ENCODE results near the gene CD300LG. TPM values are rescaled to one million over a fixed set of nuclear protein-coding genes. Genes with fewer than 3 reads are reported as not detected.

The CD300LG gene
- total and polyA plus RNA-seq, 2 donors from 2014 or later: 1.2 to 3.1 TPM

GRCh38 chr17:43812396-43813265, 34.3 kb upstream of the CD300LG start:
- DNase-seq (no peak), FAIRE-seq (no peak)
- H3K36me3 ChIP-seq (ENCODE audit: control insufficient read depth in 2 of 3, insufficient read depth in 3 of 3, low read length in 3 of 3): no peaks in the 10 kb centered on the region
- H3K4me1 ChIP-seq (ENCODE audit: control insufficient read depth in 2 of 3, insufficient read depth in 2 of 3, low read depth in 1 of 3, low read length in 3 of 3): no peaks in the 10 kb centered on the region
- intact Hi-C loops (cut with DNase I): no loop called here
- H3K9me3 ChIP-seq (ENCODE audit: control insufficient read depth in 2 of 3, insufficient read depth in 1 of 3, low read length in 3 of 3): no peaks in the 10 kb centered on the region
- H3K9ac ChIP-seq (ENCODE audit: low read length in 3 of 3): no peak overlapping the region
- H3K27ac ChIP-seq (ENCODE audit: low read depth in 2 of 2, low read length in 2 of 2): no peak overlapping the region
- no peaks in the 10 kb centered on the region for H3K27me3 ChIP-seq (ENCODE audit: control insufficient read depth, insufficient read depth, low read length)
- no peak for TF ChIP-seq CTCF (IDR thresholded peaks at IDR 0.05; ENCODE audit: borderline replicate concordance, extremely low read depth, insufficient read depth)
- H3K4me3 ChIP-seq (ENCODE audit: low read length in 3 of 3): no peak overlapping the region

- FAIRE-seq: no peak
- Histone ChIP-seq H3K4me3 (ENCODE audit: low read length in 3 of 3) (no peak overlapping the region), H3K9ac (ENCODE audit: low read length in 3 of 3) (no peak overlapping the region), H3K27me3 (ENCODE audit: control insufficient read depth, insufficient read depth, low read length) (no peaks in the 10 kb centered on the region), H3K4me1 (ENCODE audit: control insufficient read depth in 2 of 3, insufficient read depth in 2 of 3, low read depth in 1 of 3, low read length in 3 of 3) (no peaks in the 10 kb centered on the region), H3K9me3 (ENCODE audit: control insufficient read depth in 2 of 3, insufficient read depth in 1 of 3, low read length in 3 of 3) (no peaks in the 10 kb centered on the region), H3K36me3 (ENCODE audit: control insufficient read depth in 2 of 3, insufficient read depth in 3 of 3, low read length in 3 of 3) (no peaks in the 10 kb centered on the region), H3K27ac (ENCODE audit: low read depth in 2 of 2, low read length in 2 of 2) (no peak overlapping the region)
- intact Hi-C loops (cut with DNase I): no loop called here
- no peak for TF ChIP-seq CTCF (IDR thresholded peaks at IDR 0.05; ENCODE audit: borderline replicate concordance, extremely low read depth, insufficient read depth)
- no peak for DNase-seq
Observed at GRCh38 chr17:43813386-43813785, 33.6 kb upstream of the CD300LG start.

- no peaks in the 10 kb centered on the region for H3K9me3 ChIP-seq (ENCODE audit: control insufficient read depth in 2 of 3, insufficient read depth in 1 of 3, low read length in 3 of 3)
- no peak overlapping the region for H3K9ac ChIP-seq (ENCODE audit: low read length in 3 of 3)
- no peaks in the 10 kb centered on the region for H3K4me1 ChIP-seq (ENCODE audit: control insufficient read depth in 2 of 3, insufficient read depth in 2 of 3, low read depth in 1 of 3, low read length in 3 of 3)
- FAIRE-seq: no peak
- DNase-seq: no peak
- intact Hi-C loops (cut with DNase I): no loop called here
- H3K27me3 ChIP-seq (ENCODE audit: control insufficient read depth, insufficient read depth, low read length): no peaks in the 10 kb centered on the region
- H3K4me3 ChIP-seq (ENCODE audit: low read length in 3 of 3): no peak overlapping the region
- TF ChIP-seq CTCF (IDR thresholded peaks at IDR 0.05; ENCODE audit: borderline replicate concordance, extremely low read depth, insufficient read depth): no peak
- H3K36me3 ChIP-seq (ENCODE audit: control insufficient read depth in 2 of 3, insufficient read depth in 3 of 3, low read length in 3 of 3): no peaks in the 10 kb centered on the region
- H3K27ac ChIP-seq (ENCODE audit: low read depth in 2 of 2, low read length in 2 of 2): no peak overlapping the region
Observed at GRCh38 chr17:43814026-43814425, 33.0 kb upstream of the CD300LG start.
